ENCODE measurements around the gene DHPS.
A peak's percentile ranks its signal among the peaks of the same experiment; 100 is the strongest.

DHPS gene

GRCh38 chr19:12672744-12673143, 8.9 kb downstream of the DHPS start:
- no peak for DNase-seq (ENCODE audit: low spot score)

GRCh38 chr19:12670159-12670928, 11.3 kb downstream of the DHPS start:
- DNase-seq (ENCODE audit: low spot score), result no peak

- peak; percentile 82 for DNase-seq (ENCODE audit: low spot score)
Measured at GRCh38 chr19:12669270-12670158, 12.2 kb downstream of the DHPS start.

GRCh38 chr19:12668932-12669269, 12.8 kb downstream of the DHPS start:
- DNase-seq (ENCODE audit: low spot score), result peak; percentile 53

- DNase-seq (ENCODE audit: low spot score), result no peak
Measured at GRCh38 chr19:12668346-12668745, 13.3 kb downstream of the DHPS start.

- no peak for DNase-seq (ENCODE audit: low spot score)
Measured at GRCh38 chr19:12667731-12668302, 13.9 kb downstream of the DHPS start.

- DNase-seq (ENCODE audit: low spot score), result peak; percentile 52
Measured at GRCh38 chr19:12666265-12667048, 15.2 kb downstream of the DHPS start, which contains the start of the genes MAN2B1 and WDR83. MAN2B1 (minus strand) TSS chr19:12666742; CDS start chr19:12666701, 41 bp downstream. WDR83 (plus strand) TSS chr19:12666807; CDS start chr19:12669791, 2,984 bp downstream.

- DNase-seq (ENCODE audit: low spot score), result no peak
Measured at GRCh38 chr19:12665671-12666264, 15.9 kb downstream of the DHPS start.

- no peak for DNase-seq (ENCODE audit: low spot score)
Measured at GRCh38 chr19:12665281-12665573, 16.5 kb downstream of the DHPS start.

GRCh38 chr19:12664406-12665280, 17.0 kb downstream of the DHPS start:
- DNase-seq (ENCODE audit: low spot score), result peak; percentile 22

- no peak for DNase-seq (ENCODE audit: low spot score)
Measured at GRCh38 chr19:12660980-12661379, 20.7 kb downstream of the DHPS start.

- no peak for DNase-seq (ENCODE audit: low spot score)
Measured at GRCh38 chr19:12657966-12658365, 23.7 kb downstream of the DHPS start.

- DNase-seq (ENCODE audit: low spot score), result no peak
Measured at GRCh38 chr19:12656899-12657571, 24.6 kb downstream of the DHPS start.

- no peak for DNase-seq (ENCODE audit: low spot score)
Measured at GRCh38 chr19:12655546-12655945, 26.1 kb downstream of the DHPS start.

GRCh38 chr19:12652219-12652618, 29.5 kb downstream of the DHPS start:
- no peak for DNase-seq (ENCODE audit: low spot score)

- DNase-seq (ENCODE audit: low spot score), result no peak
Measured at GRCh38 chr19:12649941-12650340, 31.7 kb downstream of the DHPS start.

- DNase-seq (ENCODE audit: low spot score), result no peak
Measured at GRCh38 chr19:12648088-12648487, 33.6 kb downstream of the DHPS start.

GRCh38 chr19:12647490-12648071, 34.1 kb downstream of the DHPS start:
- DNase-seq (ENCODE audit: low spot score), result no peak

- DNase-seq (ENCODE audit: low spot score), result no peak
Measured at GRCh38 chr19:12647047-12647446, 34.6 kb downstream of the DHPS start.

- no peak for DNase-seq (ENCODE audit: low spot score)
Measured at GRCh38 chr19:12646551-12646950, 35.1 kb downstream of the DHPS start.

Measured in SW480 (cell line).